ENCODE results near the gene C4orf54. TPM values are rescaled to one million over a fixed set of nuclear protein-coding genes. Genes with fewer than 3 reads are reported as not detected.

C4orf54 gene
- total and polyA plus RNA-seq, 2 of the 4 experiments (the other 2 are of a cell fraction) = not detected

GRCh38 chr4:99624141-99624719, 33.4 kb downstream of the C4orf54 start:
- Histone ChIP-seq H3K23ac (ENCODE audit: low read depth, low read length) (no peak overlapping the region), H3K4me2 (ENCODE audit: low read depth, low read length) (no peak overlapping the region), H3K18ac (ENCODE audit: low read depth, low read length) (no peak overlapping the region), H3K56ac (ENCODE audit: extremely low read depth, insufficient read depth, low read length) (no peak overlapping the region), H4K5ac (ENCODE audit: low read depth, low read length) (no peak overlapping the region), H2BK15ac (ENCODE audit: low read depth, low read length) (no peak overlapping the region), H2BK120ac (ENCODE audit: low read depth, low read length) (no peak overlapping the region), H3K4me1 (ENCODE audit: control insufficient read depth, insufficient read depth, low read length) (no peaks in the 10 kb centered on the region), H3K36me3 (ENCODE audit: control insufficient read depth, insufficient read depth, low read length) (no peaks in the 10 kb centered on the region), H4K20me1 (ENCODE audit: insufficient read depth, low read length) (no peaks in the 10 kb centered on the region), H2BK20ac (ENCODE audit: low read depth, low read length) (no peak overlapping the region), H3K27ac (ENCODE audit: insufficient read depth, low read length) (no peak overlapping the region), H2AK9ac (replicated peaks; ENCODE audit: low read depth, low read length, poor library complexity) (no peak overlapping the region), H3K9ac (ENCODE audit: low read depth, low read length) (no peak overlapping the region), H3K27me3 (ENCODE audit: control insufficient read depth, insufficient read depth, low read length) (no peaks in the 10 kb centered on the region), H2BK5ac (ENCODE audit: low read depth, low read length, poor library complexity, severe bottlenecking) (no peak overlapping the region), H3K14ac (replicated peaks; ENCODE audit: low read depth, low read length) (no peak overlapping the region), H3K79me1 (ENCODE audit: low read depth in 1 of 2, low read length in 2 of 2) (no peaks in the 10 kb centered on the region), H2AK5ac (ENCODE audit: low read depth, low read length) (no peak overlapping the region), H3K9me1 (ENCODE audit: insufficient read depth, low read length) (no peaks in the 10 kb centered on the region), H4K8ac (ENCODE audit: low read depth in 2 of 2, low read length in 2 of 2) (no peak overlapping the region), H2AFZ (replicated peaks; ENCODE audit: low read length, poor library complexity) (no peak overlapping the region), H4K91ac (ENCODE audit: insufficient read depth, low read depth, low read length) (no peak overlapping the region), H3K4ac (ENCODE audit: low read depth, low read length) (no peak overlapping the region), H3K9me3 (ENCODE audit: control insufficient read depth, insufficient read depth, low read length) (no peaks in the 10 kb centered on the region), H3K4me3 (ENCODE audit: insufficient read depth, low read depth, low read length) (no peak overlapping the region)
- BruUV-seq (replicated peaks) = no TSS peak
- ChIA-PET POLR2A (ENCODE audit: unreplicated experiment) (no interaction called here), CTCF (interaction anchor here (1.2 kb wide), 1 partner anchor 9 kb away, joined by 4 read pairs; no protein-coding TSS in a partner anchor)
- TF ChIP-seq MAZ (IDR thresholded peaks at IDR 0.05; ENCODE audit: borderline replicate concordance, low read depth, low read length) (no peak), BHLHE40 (IDR thresholded peaks at IDR 0.05; ENCODE audit: low read depth, low read length) (no peak), MXI1 (IDR thresholded peaks at IDR 0.05; ENCODE audit: borderline replicate concordance, low read depth, low read length) (no peak), CHD1 (IDR thresholded peaks at IDR 0.05; ENCODE audit: low read depth, low read length) (no peak), USF2 (IDR thresholded peaks at IDR 0.05; ENCODE audit: low read depth, low read length) (no peak), RFX5 (IDR thresholded peaks at IDR 0.05; ENCODE audit: low read depth, low read length) (no peak), FOS (IDR thresholded peaks at IDR 0.05; ENCODE audit: low read depth, low read length) (no peak), CEBPB (IDR thresholded peaks at IDR 0.05; ENCODE audit: low read depth, low read length) (no peak), SMC3 (IDR thresholded peaks at IDR 0.05; ENCODE audit: low read depth, low read length) (no peak), RCOR1 (IDR thresholded peaks at IDR 0.05; ENCODE audit: insufficient replicate concordance, low read length) (no peak), RAD21 (IDR thresholded peaks at IDR 0.05; ENCODE audit: low read length) (no peak), POLR2A (IDR thresholded peaks at IDR 0.05; ENCODE audit: low read depth, low read length) (no peak)
- ATAC-seq (ENCODE audit: low read depth) = peak; percentile 51; the same call in 1 of the 2 replicates
- in situ Hi-C loops (cut with MboI; ENCODE audit: low sequenced_read_pairs) = no loop called here
- no peak for DNase-seq
- dilution Hi-C loops (cut with HindIII; ENCODE audit: low sequenced_read_pairs, unreplicated experiment) = no loop called here
- no CpG with 5 or more reads among the region's 4 CpGs for WGBS, 2 experiments (ENCODE audit: extremely low coverage in 2 of 2, insufficient read length in 1 of 2)
- intact Hi-C loops (cut with micrococcal nuclease) = no loop called here

Measured in IMR-90 (cell line).